Choroid plexus epithelial cell (primary cell): ENCODE results near the gene MT1F.
"Not testable (repeated sequence)": the region's sequence is repeated elsewhere in the genome, so short reads cannot be mapped to it uniquely, and the experiment has no call there.

Experiments used
- DNase-seq: peaks from one replicate; pipeline ENCODE4 v3.0.0-alpha.2; 2010; ENCODE audit warnings: low read depth
- H3K4me3 ChIP-seq: 2 replicates; pipeline ENCODE4 v1.5.1; 2011; ENCODE audit warnings: low read depth, mild to moderate bottlenecking, control low read depth, low read length, moderate library complexity
- TF ChIP-seq, protein P1 (sequence below): conservative IDR thresholded peaks from 2 replicates; pipeline ENCODE4 v1.5.1; 2011; ENCODE audit warnings: low read depth, mild to moderate bottlenecking, control low read depth, inconsistent platforms, low read length, moderate library complexity

Gene MT1F

DNA sequence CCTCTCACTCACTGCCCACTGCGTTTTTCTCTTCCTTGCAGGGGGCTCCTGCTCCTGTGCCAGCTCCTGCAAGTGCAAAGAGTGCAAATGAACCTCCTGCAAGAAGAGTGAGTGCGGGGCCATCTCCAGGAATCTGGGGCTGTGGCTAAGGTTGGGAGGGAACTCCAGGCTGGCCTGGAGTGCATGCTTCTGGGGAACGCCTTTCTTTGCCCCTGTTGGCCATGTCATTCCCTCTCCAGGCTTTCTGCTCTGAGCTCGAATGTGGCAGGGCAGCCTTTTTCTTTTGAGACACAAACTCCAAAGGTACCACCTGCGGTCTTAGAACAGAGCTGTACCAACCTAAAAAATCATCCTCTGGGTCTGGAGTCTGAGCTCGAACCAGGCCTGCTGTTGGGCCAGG, 39.6 kb upstream of the MT1F start:
- TF ChIP-seq, protein P1, sequence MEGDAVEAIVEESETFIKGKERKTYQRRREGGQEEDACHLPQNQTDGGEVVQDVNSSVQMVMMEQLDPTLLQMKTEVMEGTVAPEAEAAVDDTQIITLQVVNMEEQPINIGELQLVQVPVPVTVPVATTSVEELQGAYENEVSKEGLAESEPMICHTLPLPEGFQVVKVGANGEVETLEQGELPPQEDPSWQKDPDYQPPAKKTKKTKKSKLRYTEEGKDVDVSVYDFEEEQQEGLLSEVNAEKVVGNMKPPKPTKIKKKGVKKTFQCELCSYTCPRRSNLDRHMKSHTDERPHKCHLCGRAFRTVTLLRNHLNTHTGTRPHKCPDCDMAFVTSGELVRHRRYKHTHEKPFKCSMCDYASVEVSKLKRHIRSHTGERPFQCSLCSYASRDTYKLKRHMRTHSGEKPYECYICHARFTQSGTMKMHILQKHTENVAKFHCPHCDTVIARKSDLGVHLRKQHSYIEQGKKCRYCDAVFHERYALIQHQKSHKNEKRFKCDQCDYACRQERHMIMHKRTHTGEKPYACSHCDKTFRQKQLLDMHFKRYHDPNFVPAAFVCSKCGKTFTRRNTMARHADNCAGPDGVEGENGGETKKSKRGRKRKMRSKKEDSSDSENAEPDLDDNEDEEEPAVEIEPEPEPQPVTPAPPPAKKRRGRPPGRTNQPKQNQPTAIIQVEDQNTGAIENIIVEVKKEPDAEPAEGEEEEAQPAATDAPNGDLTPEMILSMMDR: no peak
- DNase-seq: no peak
- peak overlapping the region; percentile 60 for H3K4me3 ChIP-seq

DNA sequence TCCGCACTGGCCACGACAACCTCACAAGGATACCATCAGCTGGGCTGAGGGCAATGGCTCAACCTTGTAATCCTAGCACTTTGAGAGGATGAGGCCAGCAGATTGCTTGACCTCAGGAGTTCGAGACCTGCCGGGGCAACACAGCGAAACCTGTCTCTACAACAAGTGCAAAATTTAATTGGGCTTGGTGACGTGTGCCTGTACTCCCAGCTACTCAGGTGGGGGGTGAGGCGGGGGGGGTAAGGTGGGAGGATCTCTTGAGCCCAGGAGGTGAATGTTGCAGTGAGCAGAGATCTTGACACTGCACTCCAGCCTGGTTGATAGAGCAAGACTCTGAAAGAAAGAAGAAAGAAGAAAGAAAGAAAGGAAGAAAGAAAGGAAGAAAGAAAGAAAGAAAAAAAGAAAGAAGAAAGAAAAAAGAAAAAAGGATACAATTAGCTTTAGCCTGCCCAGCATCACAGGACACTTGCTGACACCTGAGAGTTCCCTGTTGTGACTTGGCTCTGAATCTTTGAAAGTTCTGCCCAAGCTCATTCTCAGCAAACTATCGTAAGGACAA, 37.3 kb upstream of the MT1F start:
- TF ChIP-seq, protein P1: no peak
- DNase-seq: no peak
- H3K4me3 ChIP-seq: no peak overlapping the region

DNA sequence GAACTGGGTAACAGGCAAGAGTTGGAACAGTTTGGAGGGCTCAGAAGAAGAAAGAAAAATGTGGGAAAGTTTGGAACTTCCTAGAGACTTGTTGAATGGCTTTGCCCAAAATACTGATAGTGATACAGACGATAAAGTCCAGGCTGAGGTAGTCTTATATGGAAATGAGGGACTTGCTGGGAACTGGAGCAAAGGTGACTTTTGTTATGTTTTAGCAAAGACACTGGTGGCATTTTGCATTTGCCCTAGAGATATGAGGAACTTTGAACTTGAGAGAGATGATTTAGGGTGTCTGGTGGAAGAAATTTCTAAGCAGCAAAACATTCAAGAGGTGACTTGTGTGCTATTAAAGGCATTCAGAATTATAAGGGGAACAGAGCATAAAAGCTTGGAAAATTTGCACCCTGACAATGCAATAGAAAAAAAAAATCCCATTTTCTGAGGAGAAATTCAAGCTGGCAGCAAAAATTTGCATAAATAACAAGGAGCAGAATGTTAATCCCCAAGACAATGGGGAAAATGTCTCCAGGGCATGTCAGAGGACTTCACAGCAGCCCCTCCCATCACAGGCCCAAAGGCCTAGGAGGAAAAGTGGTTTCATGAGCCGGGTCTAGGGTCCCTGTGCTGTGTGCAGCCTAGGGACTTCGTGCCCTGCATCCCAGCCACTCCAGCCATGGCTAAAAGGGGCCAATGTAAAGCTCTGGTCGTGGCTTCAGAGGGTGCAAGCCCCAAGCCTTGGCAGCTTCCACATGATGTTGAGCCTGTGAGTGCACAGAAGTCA, 35.9 kb upstream of the MT1F start:
- not testable (repeated sequence) for H3K4me3 ChIP-seq

DNA sequence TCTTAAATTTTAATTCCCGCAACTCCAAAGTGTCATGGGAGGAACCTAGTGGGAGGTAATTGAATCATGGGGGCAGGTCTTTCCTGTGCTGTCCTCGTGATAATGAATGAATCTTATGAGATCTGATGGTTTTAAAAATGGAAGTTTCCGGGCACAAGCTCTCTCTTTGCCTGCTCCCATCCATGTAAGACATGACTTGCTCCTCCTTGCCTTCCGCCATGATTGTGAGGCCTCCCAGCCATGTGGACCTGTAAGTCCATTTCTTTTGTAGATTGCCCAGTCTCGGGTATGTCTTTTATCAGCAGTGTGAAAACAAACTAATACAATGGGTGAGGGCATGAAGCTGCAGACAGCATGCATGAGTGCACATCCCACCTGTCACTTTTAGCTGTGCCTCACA, 34.6 kb upstream of the MT1F start:
- H3K4me3 ChIP-seq: not testable (repeated sequence)

More for the DNA sequence above, 35.9 kb upstream of the MT1F start:
- not testable (repeated sequence) for DNase-seq

DNA sequence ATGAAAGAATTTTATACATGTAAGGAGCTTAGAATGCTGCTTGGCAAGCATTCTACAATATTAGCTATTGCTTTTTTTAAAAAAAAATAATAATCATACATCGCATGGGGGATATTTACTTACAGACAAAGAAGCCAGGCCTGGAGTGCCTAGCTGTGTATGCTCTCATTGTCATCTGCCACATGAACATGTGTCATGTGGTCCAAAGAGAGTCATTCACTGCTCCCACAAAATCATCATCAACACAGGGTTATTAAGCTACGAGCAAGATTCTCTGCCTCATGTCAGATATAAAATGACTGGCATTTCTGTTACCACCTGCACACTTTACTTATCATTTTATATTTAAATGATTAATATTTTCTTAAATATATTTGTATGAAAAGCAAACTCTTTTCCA, 34.1 kb upstream of the MT1F start:
- H3K4me3 ChIP-seq: no peak overlapping the region
- DNase-seq: no peak
- TF ChIP-seq, protein P1: no peak

More for the DNA sequence above, 34.6 kb upstream of the MT1F start:
- not testable (repeated sequence) for DNase-seq

DNA sequence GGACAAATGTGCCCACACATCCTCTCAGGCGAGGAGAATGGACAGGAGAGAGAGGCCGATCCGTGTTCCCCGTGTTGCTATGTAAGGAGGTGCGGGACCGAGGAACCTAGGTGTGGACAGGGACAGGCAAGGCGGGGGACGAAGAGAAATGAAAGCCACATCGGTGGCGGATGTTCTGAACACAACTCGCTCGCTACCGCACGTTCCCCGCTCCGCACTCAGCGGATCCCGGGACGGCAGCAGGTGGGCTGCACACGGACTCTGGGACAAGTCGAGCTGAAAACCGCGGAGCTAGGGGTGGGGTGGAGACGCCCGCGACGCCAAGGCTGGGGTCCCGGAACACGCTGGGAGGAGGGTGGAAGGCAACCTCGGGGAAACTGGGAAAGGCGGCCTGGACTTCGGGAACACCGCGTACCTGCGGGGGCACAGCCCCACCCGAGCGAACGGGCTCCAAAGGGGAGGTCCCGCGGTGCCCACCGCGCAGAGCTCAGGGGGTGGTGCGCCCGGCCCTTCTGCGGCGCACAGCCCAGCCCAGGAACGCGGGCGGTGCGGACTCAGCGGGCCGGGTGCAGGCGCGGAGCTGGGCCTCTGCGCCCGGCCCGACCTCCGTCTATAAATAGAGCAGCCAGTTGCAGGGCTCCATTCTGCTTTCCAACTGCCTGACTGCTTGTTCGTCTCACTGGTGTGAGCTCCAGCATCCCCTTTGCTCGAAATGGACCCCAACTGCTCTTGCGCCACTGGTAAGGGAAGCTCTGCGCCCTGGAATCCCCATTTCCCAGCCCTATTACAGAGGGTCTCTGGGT, 32.4 kb upstream of the MT1F start, which contains the start of gene MT1E:
Gene MT1E (plus strand): TSS at position 642 of the 803 bp plus-strand sequence. CDS start 71 bp downstream, at position 713.
- H3K4me3 ChIP-seq: peak within 1 kb of the TSS; percentile 72
- DNase-seq: peak; percentile 87
- TF ChIP-seq, protein P1: no peak

DNA sequence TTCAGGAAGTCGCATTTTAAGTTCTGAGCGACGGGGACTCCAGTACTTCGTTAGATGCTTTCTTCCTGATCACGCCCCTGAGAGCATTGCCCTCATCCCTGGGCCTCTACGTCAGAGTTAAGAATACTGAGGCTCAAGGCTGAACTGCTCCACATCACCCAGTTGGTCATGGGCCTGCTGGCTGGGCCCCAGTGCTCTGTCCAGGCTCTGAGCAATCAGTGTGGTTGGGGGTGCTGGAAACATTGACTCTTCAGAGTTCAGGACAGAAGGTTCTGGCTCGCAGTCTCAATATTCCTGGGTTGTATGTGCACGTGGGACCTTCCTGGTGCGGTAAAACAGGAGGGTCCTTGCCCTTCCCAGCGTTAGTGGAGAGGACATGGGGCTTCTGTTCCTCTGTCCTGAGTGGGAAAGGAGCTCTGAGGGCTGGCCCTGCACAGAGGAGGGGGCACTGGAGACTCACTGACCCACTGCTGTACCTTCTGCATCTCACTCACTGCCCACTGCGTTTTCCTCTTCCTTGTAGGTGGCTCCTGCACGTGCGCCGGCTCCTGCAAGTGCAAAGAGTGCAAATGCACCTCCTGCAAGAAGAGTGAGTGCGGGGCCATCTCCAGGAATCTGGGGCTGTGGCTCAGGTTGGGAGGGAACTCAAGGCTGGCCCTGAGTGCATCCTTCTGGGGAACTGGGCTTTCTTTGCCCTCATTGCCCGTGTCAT, 31.7 kb upstream of the MT1F start:
- TF ChIP-seq, protein P1: no peak
- peak; percentile 83 for DNase-seq
- H3K4me3 ChIP-seq: peak overlapping the region; percentile 72
